K562 (cell line): ENCODE data around the gene HBG1. TPM values are rescaled to one million over a fixed set of nuclear protein-coding genes. Genes with fewer than 3 reads are reported as not detected.

Experiments
- ARID3B ChIP-seq: fragments of 250-450 bp; sonication (Bioruptor Pico); IDR thresholded peaks from 2 replicates; pipeline ENCODE4 v1.4.0; 2020; ENCODE audit warnings: borderline replicate concordance
- ARNT ChIP-seq, 2 experiments: fragments of 450-650 bp; IDR thresholded peaks; 2 replicates each; pipeline ENCODE4 v1.6.1; 2016; ENCODE audit warnings: mild to moderate bottlenecking in 1 of 2
- BRF1 ChIP-seq: IDR thresholded peaks from 3 replicates; pipeline ENCODE4 v1.6.1; 2011; ENCODE audit warnings: borderline replicate concordance, mild to moderate bottlenecking; ENCODE audit not compliant: insufficient read length; ENCODE audit errors: extremely low read depth
- CBX3 ChIP-seq, 2 experiments: IDR thresholded peaks; 1 replicate in 1 of 2; 2 replicates in 1 of 2; pipeline ENCODE4 v1.6.1; 2012; ENCODE audit warnings: inconsistent platforms in 2 of 2, low read length in 2 of 2, borderline replicate concordance in 1 of 2, control low read depth in 1 of 2
- CC2D1A ChIP-seq: fragments of 450-650 bp; IDR thresholded peaks from 2 replicates; pipeline ENCODE4 v1.6.1; 2017; ENCODE audit warnings: mild to moderate bottlenecking
- CTCFL ChIP-seq: IDR thresholded peaks from 2 replicates; pipeline ENCODE4 v1.6.1; 2011; ENCODE audit warnings: borderline replicate concordance, low read depth, mild to moderate bottlenecking, moderate library complexity, low read length; ENCODE audit not compliant: insufficient read depth, poor library complexity, severe bottlenecking
- MCM7 ChIP-seq, 2 experiments: fragments of 450-650 bp; IDR thresholded peaks; 2 replicates each; pipeline ENCODE4 v1.6.1; 2016 to 2018
- NFE2L1 ChIP-seq: fragments of 450-650 bp; IDR thresholded peaks from 2 replicates; pipeline ENCODE4 v1.6.1; 2016; ENCODE audit warnings: missing genetic modification characterization, low read depth, mild to moderate bottlenecking, missing compliant biosample characterization, moderate library complexity, borderline replicate concordance
- PREB ChIP-seq: sonication (generic); formaldehyde crosslinking; IDR thresholded peaks from 2 replicates; pipeline ENCODE4 v1.8.1; 2023; ENCODE audit warnings: mild to moderate bottlenecking, missing genetic modification reagents
- SAFB2 ChIP-seq: fragments of 200-400 bp; formaldehyde crosslinking; IDR thresholded peaks from 2 replicates; pipeline ENCODE4 v1.6.1; 2018; ENCODE audit warnings: borderline replicate concordance, low read length, low read depth, moderate library complexity; ENCODE audit not compliant: severe bottlenecking
- TEAD2 ChIP-seq: fragments of 450-650 bp; IDR thresholded peaks from 2 replicates; pipeline ENCODE4 v1.6.1; 2016; ENCODE audit warnings: missing genetic modification characterization, control low read depth, missing compliant biosample characterization
- THAP7 ChIP-seq: fragments of 250-450 bp; sonication (Bioruptor Pico); IDR thresholded peaks from 2 replicates; pipeline ENCODE4 v1.5.0; 2021
- THRB ChIP-seq: fragments of 450-650 bp; formaldehyde crosslinking; conservative IDR thresholded peaks from 2 replicates; pipeline ENCODE4 v1.4.0; 2022; ENCODE audit warnings: mild to moderate bottlenecking, missing genetic modification characterization
- ZBTB12 ChIP-seq: fragments of 250-450 bp; sonication (Bioruptor Pico); IDR thresholded peaks from 2 replicates; pipeline ENCODE4 v1.4.0; 2020
- ZNF408 ChIP-seq: fragments of 250-450 bp; sonication (Bioruptor Pico); IDR thresholded peaks from 2 replicates; pipeline ENCODE4 v1.4.0; 2020; ENCODE audit warnings: low read depth, mild to moderate bottlenecking, moderate library complexity
- ZNF431 ChIP-seq: sonication (generic); formaldehyde crosslinking; IDR thresholded peaks from 2 replicates; pipeline ENCODE4 v1.8.0; 2022; ENCODE audit warnings: mild to moderate bottlenecking, missing genetic modification reagents
- ZNF668 ChIP-seq: fragments of 250-450 bp; sonication (Bioruptor Pico); IDR thresholded peaks from 2 replicates; pipeline ENCODE4 v1.8.0; 2022; ENCODE audit warnings: mild to moderate bottlenecking, inconsistent platforms
- ZNF695 ChIP-seq: fragments of 450-650 bp; formaldehyde crosslinking; IDR thresholded peaks from 2 replicates; pipeline ENCODE4 v1.4.0; 2020; ENCODE audit warnings: mild to moderate bottlenecking, moderate library complexity
- polyA plus RNA-seq, 8 experiments: library from polyadenylated mRNA; depleted of rRNA in 4 of 8; stranded (reverse) in 5 of 8; unstranded in 3 of 8; fragments of >200 nt; fragmentation: Nextera tagmentation in 2 of 8; fragmentation: Illumina TruSeq in 1 of 8; extraction: Ambion mirVana in 2 of 8; extraction: Trizol in 1 of 8; gene quantifications; 2 replicates each; pipeline versions ENCODE4 v1.2.1 to v1.2.3, GENCODE V29; 2011 to 2014; ENCODE audit warnings: inconsistent platforms in 1 of 8, missing spikeins in 1 of 8
- total RNA-seq, 7 experiments: library from RNA; depleted of rRNA in 6 of 7; stranded (reverse); fragments of >200 nt in 6 of 7; fragmentation: Illumina TruSeq in 2 of 7; extraction: Trizol in 2 of 7; gene quantifications; 2 replicates each; pipeline versions ENCODE4 v1.2.1 to v1.2.3, GENCODE V29; 2011 to 2021; ENCODE audit warnings: low replicate concordance in 1 of 7

The HBG1 gene
- total and polyA plus RNA-seq, 9 of the 15 experiments (the other 6 are each of a cell fraction or from before 2014, with no cell fraction given) = 1,066 to 16,338 (median 4,898) TPM

- TF ChIP-seq ZBTB12 (CRISPR knock-in tag) (peak; percentile 60; the same call in 1 of the 2 replicates), CBX3 (IDR thresholded peaks at IDR 0.05; ENCODE audit: borderline replicate concordance in 1 of 2, low read length in 2 of 2) (peak in 1 of 2 experiments; percentile 87; a peak in 1 of 3 replicates), THAP7 (CRISPR knock-in tag) (no peak), PREB (CRISPR knock-in tag) (no peak), THRB (peak; percentile 84; the same call in 1 of the 2 replicates), TEAD2 (0 out of 2 replicates have a peak, but pooled peaks have one; percentile 39), ZNF668 (CRISPR knock-in tag) (no peak), ZNF431 (CRISPR knock-in tag) (0 out of 2 replicates have a peak, but pooled peaks have one; percentile 44), ARID3B (CRISPR knock-in tag) (no peak), BRF1 (no peak), NFE2L1 (peak; percentile 100), ARNT (IDR thresholded peaks at IDR 0.05) (peak; percentile 96), CTCFL (no peak), SAFB2 (no peak), ZNF695 (CRISPR knock-in tag) (no peak), CC2D1A (peak; percentile 96), ZNF408 (CRISPR knock-in tag) (no peak), MCM7 (IDR thresholded peaks at IDR 0.05) (no peak)
These were observed 31.0 kb upstream of the HBG1 start (continued) for GRCh38 chr11:5280582-5281102.
